Epithelial cell of esophagus (primary cell): ENCODE results near the gene UCHL1.

Experiments
- DNase-seq: peaks from one replicate; pipeline ENCODE4 v3.0.0; 2010; ENCODE audit warnings: low read depth
- H3K4me3 ChIP-seq: 2 replicates; pipeline ENCODE4 v1.5.1; 2011; ENCODE audit warnings: mild to moderate bottlenecking, low read length, control low read depth
- CTCF ChIP-seq: IDR thresholded peaks from 2 replicates; pipeline ENCODE4 v1.5.1; 2011; ENCODE audit warnings: low read depth, mild to moderate bottlenecking, low read length, control low read depth, inconsistent platforms; ENCODE audit not compliant: insufficient read depth; ENCODE audit errors: missing control alignments

The UCHL1 gene

GRCh38 chr4:41288254-41288653, 31.5 kb downstream of the UCHL1 start:
- no peak overlapping the region for H3K4me3 ChIP-seq
- DNase-seq, result no peak
- no peak for TF ChIP-seq CTCF

GRCh38 chr4:41290479-41290878, 33.8 kb downstream of the UCHL1 start:
- no peak for TF ChIP-seq CTCF

DNA sequence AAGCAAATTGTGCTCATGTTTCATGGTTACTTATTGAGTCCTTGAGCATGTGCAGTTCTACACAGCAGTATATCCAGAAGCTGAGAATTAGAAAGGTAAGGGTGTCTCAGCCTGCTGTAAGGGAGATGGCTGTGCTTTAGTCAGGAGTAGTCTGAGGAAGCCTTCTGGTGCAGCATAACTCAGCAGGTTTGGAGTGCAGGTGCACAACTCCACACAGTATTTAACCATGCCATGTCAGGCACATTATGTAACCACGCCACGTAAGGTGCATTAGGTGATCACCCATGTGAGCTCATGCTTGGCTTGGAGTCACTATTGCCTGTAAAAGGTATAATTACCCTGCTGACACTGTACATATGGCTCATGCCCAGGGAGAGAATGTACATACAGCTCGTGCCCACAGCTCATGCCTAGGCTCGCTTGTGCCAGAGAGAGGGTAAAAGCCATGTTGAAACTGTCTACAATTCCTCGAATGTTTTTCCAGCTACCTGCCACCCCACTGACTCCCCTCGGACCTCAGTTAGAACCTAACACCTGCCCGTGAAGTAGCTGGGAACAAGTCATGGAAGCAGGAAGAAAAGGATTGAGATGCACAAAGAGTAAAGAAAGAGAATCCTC, 37.8 kb downstream of the UCHL1 start:
- no peak for DNase-seq
- H3K4me3 ChIP-seq, result no peak overlapping the region
- TF ChIP-seq CTCF, result no peak

More at GRCh38 chr4:41290479-41290878, 33.8 kb downstream of the UCHL1 start:
- no peak for DNase-seq
- no peak overlapping the region for H3K4me3 ChIP-seq

- no peak overlapping the region for H3K4me3 ChIP-seq
Observed at GRCh38 chr4:41296995-41297394, 40.3 kb downstream of the UCHL1 start.

GRCh38 chr4:41297832-41298231, 41.1 kb downstream of the UCHL1 start:
- H3K4me3 ChIP-seq, result no peak overlapping the region

More at GRCh38 chr4:41296995-41297394, 40.3 kb downstream of the UCHL1 start:
- DNase-seq, result peak; percentile 32
- no peak for TF ChIP-seq CTCF

DNA sequence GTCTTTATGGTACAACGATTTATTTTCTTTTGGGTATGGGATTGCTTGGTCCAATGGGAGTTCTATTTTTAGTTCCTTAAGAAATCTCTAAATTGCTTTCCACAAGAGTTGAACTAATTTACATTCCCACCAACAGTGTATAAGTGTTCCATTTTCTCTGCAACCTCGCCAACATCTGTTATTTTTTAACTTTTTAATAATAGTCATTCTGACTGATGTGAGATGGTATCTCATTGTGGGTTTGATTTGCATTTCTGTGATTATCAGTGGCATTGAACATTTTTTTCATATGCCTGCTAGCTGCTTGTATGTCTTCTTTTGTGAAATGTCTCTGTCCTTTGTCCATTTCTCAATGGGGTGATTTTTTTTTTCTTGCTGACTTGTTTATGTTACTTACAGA, 42.8 kb downstream of the UCHL1 start:
- TF ChIP-seq CTCF, result no peak
- DNase-seq, result no peak
- H3K4me3 ChIP-seq, result no peak overlapping the region

More at GRCh38 chr4:41297832-41298231, 41.1 kb downstream of the UCHL1 start:
- TF ChIP-seq CTCF, result no peak
- DNase-seq, result no peak

DNA sequence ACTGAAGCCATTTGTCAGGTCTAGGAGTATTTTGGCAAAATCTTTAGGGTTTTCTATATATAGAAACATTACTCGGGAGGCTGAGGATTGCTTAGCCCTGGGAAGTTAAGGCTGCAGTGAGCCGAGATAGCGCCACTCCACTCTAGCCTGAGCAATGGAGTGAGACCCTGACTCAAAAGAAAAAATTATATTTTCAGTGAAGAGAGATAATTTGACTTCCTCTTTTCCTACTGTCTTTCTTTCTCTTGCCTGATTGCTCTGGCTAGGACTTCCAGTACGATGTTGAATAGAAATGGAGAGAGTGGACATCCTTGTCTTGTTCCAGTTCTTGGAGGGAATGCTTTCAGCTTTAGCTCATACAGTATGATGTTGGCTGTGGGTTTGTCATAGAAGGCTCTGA, 44.4 kb downstream of the UCHL1 start:
- no peak overlapping the region for H3K4me3 ChIP-seq
- TF ChIP-seq CTCF, result no peak
- no peak for DNase-seq
